Activated CD4-positive, alpha-beta T cell treated with anti-CD3 and anti-CD28 coated beads, Interleukin-10, Interleukin-2, amounts not matched to agents 100 ng/mL and 50 ng/mL, durations not matched to agents 16 hours and 8 hours (primary cell): ENCODE data around the gene NCOR2.

Experiments used
- DNase-seq: peaks from one replicate; pipeline ENCODE4 v3.0.0-alpha.2; 2020

The NCOR2 gene

GRCh38 chr12:124541322-124541721 lies 26.1 kb downstream of the NCOR2 start:
- no peak for DNase-seq

- DNase-seq = no peak
Measured at GRCh38 chr12:124539084-124540041, 28.0 kb downstream of the NCOR2 start.

GRCh38 chr12:124538194-124539082 lies 29.0 kb downstream of the NCOR2 start:
- DNase-seq = no peak

- DNase-seq = no peak
Measured at GRCh38 chr12:124537525-124538193, 29.8 kb downstream of the NCOR2 start.

- no peak for DNase-seq
Measured at GRCh38 chr12:124536641-124537040, 30.8 kb downstream of the NCOR2 start.

- DNase-seq = no peak
Measured at GRCh38 chr12:124534776-124535740, 32.4 kb downstream of the NCOR2 start.

GRCh38 chr12:124533456-124533855 lies 34.0 kb downstream of the NCOR2 start:
- no peak for DNase-seq

GRCh38 chr12:124532967-124533366 lies 34.4 kb downstream of the NCOR2 start:
- DNase-seq = no peak

GRCh38 chr12:124532331-124532750 lies 35.1 kb downstream of the NCOR2 start:
- no peak for DNase-seq

- no peak for DNase-seq
Measured at GRCh38 chr12:124531906-124532305, 35.5 kb downstream of the NCOR2 start.

- no peak for DNase-seq
Measured at GRCh38 chr12:124531281-124531745, 36.1 kb downstream of the NCOR2 start.

GRCh38 chr12:124530637-124531263 lies 36.7 kb downstream of the NCOR2 start:
- DNase-seq = no peak

- DNase-seq = no peak
Measured at GRCh38 chr12:124529565-124530276, 37.7 kb downstream of the NCOR2 start.

GRCh38 chr12:124527861-124528561 lies 39.4 kb downstream of the NCOR2 start:
- no peak for DNase-seq

GRCh38 chr12:124525927-124526692 lies 41.3 kb downstream of the NCOR2 start:
- no peak for DNase-seq

- DNase-seq = no peak
Measured at GRCh38 chr12:124525455-124525854, 42.0 kb downstream of the NCOR2 start.

GRCh38 chr12:124524231-124524925 lies 43.0 kb downstream of the NCOR2 start:
- DNase-seq = no peak

- no peak for DNase-seq
Measured at GRCh38 chr12:124523071-124523470, 44.3 kb downstream of the NCOR2 start.
